Myocyte (in vitro differentiated cells): ENCODE measurements around the gene ZMYND10. TPM values are rescaled to one million over a fixed set of nuclear protein-coding genes. Genes with fewer than 3 reads are reported as not detected.

ENCODE experiments used
- DNase-seq: peaks from one replicate; pipeline ENCODE4 v3.0.0-alpha.2; 2012; ENCODE audit warnings: low read depth
- total RNA-seq: library from RNA; depleted of rRNA; stranded (reverse); fragments of >200 nt; gene quantifications from 2 replicates; pipeline ENCODE4 v1.2.3, GENCODE V29; 2014

The ZMYND10 gene
- total RNA-seq, 1 donor from 2014 or later, result 0.19 TPM

DNA sequence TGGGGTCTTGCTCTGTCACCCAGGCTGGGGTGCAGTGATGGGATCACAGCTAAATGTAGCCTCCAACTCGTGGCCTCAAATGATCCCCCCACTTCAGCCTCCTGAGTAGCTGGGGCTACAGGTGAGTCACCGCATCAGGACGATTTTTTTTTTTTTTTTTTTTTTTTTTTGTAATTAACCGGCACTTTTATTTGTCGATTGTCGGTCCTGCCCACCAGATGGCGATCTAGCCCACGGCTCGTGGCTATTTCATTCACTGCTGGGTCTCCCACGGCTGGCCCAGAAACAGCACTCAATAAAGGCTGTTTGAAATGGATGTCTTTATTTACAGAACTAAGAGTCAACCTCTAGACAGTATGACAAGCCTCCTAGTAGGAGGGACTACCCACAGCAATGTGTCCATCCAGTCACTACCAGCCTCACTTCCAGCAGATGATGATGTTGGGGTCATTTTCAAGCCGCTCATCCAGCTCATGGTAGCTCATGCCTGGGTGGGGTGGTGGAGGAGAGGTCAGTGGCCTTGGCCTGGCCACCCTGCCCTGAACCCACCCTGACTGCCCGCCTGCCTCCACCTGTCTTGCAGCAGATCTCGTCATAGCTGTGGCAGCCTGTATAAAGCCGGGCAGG lies 1.8 kb upstream of the ZMYND10 start:
- peak; percentile 68 for DNase-seq

GRCh38 chr3:50345008-50345407 lies 524 bp downstream of the ZMYND10 start:
- DNase-seq, result no peak

- no peak for DNase-seq
These were observed 2.5 kb downstream of the ZMYND10 start for GRCh38 chr3:50342813-50343633.

- no peak for DNase-seq
These were observed 3.4 kb downstream of the ZMYND10 start for GRCh38 chr3:50341996-50342650.

DNA sequence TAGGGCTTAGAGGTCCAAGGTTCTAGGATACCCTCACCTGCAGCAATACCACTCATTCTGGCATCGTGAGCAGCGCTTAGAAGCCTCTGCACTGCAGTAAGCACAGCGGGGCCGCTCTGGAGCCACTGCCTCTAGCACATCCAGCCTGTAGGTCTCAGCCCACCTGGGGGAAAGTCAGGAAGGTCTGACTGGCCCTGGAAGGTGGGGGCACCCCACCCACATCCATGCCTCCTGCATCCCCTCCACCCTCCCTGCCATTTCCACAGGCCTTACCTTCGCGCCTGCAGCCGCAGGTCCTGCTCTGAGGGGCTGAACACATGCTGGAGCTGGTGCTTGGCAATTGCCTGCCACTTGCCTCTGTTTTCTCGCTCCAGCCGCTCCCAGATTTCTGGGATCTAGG lies 4.0 kb downstream of the ZMYND10 start:
- DNase-seq, result no peak

- DNase-seq, result no peak
These were observed 4.8 kb downstream of the ZMYND10 start, which contains the start of gene RASSF1 for GRCh38 chr3:50340448-50341329. Gene RASSF1, minus strand, starts transcription at chr3:50340836. Its CDS starts 31 bp downstream, at chr3:50340805.

DNA sequence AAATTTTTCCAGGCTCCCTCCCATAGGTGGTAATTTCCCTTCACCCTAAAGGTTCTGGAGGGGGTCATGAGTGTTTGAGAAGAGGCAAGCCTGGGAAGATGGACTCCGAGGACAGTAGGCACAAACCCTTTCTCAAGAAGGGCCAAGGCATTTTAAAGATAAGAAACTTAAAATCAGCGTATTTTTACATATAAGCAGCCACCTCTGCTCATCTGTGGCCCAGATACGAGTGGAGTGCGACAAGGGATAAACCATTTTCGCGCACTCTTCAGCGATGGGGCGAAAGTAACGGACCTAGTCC lies 5.4 kb downstream of the ZMYND10 start:
- no peak for DNase-seq

DNA sequence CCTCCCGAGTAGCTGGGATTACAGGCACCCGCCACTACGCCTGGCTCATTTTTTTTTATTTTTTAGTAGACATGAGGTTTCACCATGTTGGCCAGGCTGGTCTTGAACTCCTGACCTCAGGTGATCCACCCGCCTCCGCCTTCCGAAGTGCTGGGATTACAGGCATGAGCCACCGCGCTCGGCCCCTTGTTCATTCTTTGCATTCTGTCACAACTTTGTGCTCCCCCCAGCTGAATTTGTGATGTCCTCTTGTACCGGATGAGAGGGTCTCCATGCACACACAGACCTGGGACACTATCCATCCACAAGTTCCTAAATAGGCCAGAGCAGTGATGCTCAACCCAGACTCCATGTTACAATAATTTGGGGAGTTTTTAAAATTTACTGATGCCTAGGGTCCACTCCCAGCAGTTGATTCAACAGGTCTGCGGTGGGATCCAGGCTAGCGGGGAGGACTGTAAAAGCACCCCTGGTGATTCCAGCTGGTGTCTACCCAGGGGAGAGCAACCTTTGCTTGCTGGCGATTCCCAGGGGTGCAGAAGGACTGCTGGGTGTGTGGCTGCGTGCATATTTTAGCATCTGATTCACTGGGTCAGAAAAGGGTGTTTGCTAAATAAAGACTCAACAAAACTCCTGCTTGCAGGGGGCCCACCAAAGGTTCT lies 5.9 kb downstream of the ZMYND10 start:
- no peak for DNase-seq

DNA sequence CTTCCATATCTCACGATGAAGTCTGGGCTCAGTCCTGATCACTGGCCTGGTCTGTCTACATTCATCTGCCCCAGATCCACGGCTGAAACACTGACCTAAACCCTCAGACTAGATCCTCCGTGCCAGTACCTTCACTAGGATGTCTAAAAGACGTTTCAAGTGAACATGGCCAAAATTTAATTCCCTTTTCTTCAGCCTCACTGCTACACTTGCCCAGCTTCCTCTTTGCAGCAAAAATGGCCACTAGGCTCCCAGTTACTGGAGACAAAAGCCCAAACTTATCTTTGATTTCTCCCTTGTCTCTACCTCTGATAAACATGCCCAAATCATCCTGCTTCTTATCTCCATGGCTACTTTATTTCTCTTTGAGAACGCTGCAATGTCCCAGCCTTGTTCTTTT lies 6.6 kb downstream of the ZMYND10 start:
- DNase-seq, result no peak

GRCh38 chr3:50337175-50337861 lies 8.2 kb downstream of the ZMYND10 start:
- peak; percentile 99 for DNase-seq

- no peak for DNase-seq
These were observed 8.9 kb downstream of the ZMYND10 start for GRCh38 chr3:50336452-50337174.

GRCh38 chr3:50334339-50335075 lies 11.0 kb downstream of the ZMYND10 start:
- no peak for DNase-seq

- no peak for DNase-seq
These were observed 11.7 kb downstream of the ZMYND10 start for GRCh38 chr3:50333744-50334328.

DNA sequence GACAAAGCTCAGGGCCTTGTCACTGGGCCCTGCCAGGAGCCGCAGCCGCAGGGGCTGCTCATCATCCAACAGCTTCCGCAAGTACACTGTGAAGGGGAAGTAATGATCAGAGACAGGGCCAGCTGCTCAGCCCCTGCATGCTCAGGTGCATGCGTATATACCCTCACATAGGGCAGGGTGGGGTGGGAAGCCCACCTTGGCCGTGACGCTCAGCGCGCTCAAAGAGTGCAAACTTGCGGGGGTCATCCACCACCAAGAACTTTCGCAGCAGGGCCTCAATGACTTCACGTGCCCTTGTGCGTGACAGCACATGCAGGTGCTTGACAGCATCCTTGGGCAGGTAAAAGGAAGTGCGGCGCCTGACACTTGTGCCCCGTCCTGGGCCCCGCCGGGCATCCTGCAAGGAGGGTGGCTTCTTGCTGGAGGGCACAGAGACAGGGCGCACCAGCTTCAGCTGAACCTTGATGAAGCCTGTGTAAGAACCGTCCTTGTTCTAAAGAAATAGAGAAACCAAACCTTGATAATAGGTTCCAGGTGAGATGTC lies 14.1 kb downstream of the ZMYND10 start:
- no peak for DNase-seq

GRCh38 chr3:50330330-50330729 lies 15.2 kb downstream of the ZMYND10 start:
- no peak for DNase-seq

- peak; percentile 98 for DNase-seq
These were observed 17.4 kb downstream of the ZMYND10 start, which contains the start of gene TUSC2 for GRCh38 chr3:50327943-50328691. Gene TUSC2, minus strand, starts transcription at chr3:50328223. Its CDS starts 124 bp downstream, at chr3:50328099.

- DNase-seq, result no peak
These were observed 18.4 kb downstream of the ZMYND10 start for GRCh38 chr3:50327129-50327528.
